Neural crest cell (in vitro differentiated cells): ENCODE results near the gene FGF12. TPM values are rescaled to one million over a fixed set of nuclear protein-coding genes. Genes with fewer than 3 reads are reported as not detected.

Source experiments
- DNase-seq: peaks from one replicate; pipeline ENCODE4 v3.0.0; 2021; ENCODE audit warnings: low read depth, mixed read lengths, low spot score
- H3K27ac Mint-ChIP-seq: one replicate; pipeline ENCODE4 v1.8.0; 2021; ENCODE audit warnings: mild to moderate bottlenecking, mixed read lengths; ENCODE audit not compliant: unreplicated experiment
- H3K27me3 Mint-ChIP-seq: 2 replicates; pipeline ENCODE4 v1.8.0; 2021; ENCODE audit warnings: low read depth, mild to moderate bottlenecking, mixed read lengths
- H3K36me3 Mint-ChIP-seq: 2 replicates; pipeline ENCODE4 v1.8.0; 2021; ENCODE audit warnings: low read depth, mild to moderate bottlenecking, mixed read lengths
- H3K4me1 Mint-ChIP-seq: 2 replicates; pipeline ENCODE4 v1.8.0; 2021; ENCODE audit warnings: mixed read lengths
- H3K4me3 Mint-ChIP-seq: one replicate; pipeline ENCODE4 v1.8.0; 2021; ENCODE audit warnings: mild to moderate bottlenecking, mixed read lengths
- H3K9me3 Mint-ChIP-seq: 2 replicates; pipeline ENCODE4 v1.8.0; 2021; ENCODE audit warnings: mixed read lengths
- CTCF ChIP-seq: fragments of 200-600 bp; sonication (generic); conservative IDR thresholded peaks from 2 replicates; pipeline ENCODE4 v1.5.0; 2021; ENCODE audit warnings: antibody characterized with exemption, mild to moderate bottlenecking
- total RNA-seq: library from RNA; stranded (reverse); gene quantifications from 2 replicates; pipeline ENCODE4 v1.2.1, GENCODE V29; 2021

FGF12 gene
- total RNA-seq, 1 donor from 2014 or later: 4.0 TPM

- TF ChIP-seq CTCF: no peak
- Mint-ChIP-seq H3K4me3 (no peak overlapping the region), H3K4me1 (no peaks in the 10 kb centered on the region), H3K27me3 (no peaks in the 10 kb centered on the region), H3K9me3 (peaks cover 4% of the 10 kb centered on the region), H3K27ac (no peak overlapping the region), H3K36me3 (no peaks in the 10 kb centered on the region)
- no peak for DNase-seq
Observed at GRCh38 chr3:192573240-192573639, 154.1 kb downstream of the FGF12 start.

- Mint-ChIP-seq H3K27ac (no peak overlapping the region), H3K27me3 (no peaks in the 10 kb centered on the region), H3K4me1 (no peaks in the 10 kb centered on the region), H3K9me3 (peaks cover 4% of the 10 kb centered on the region), H3K4me3 (no peak overlapping the region), H3K36me3 (no peaks in the 10 kb centered on the region)
- no peak for DNase-seq
- no peak for TF ChIP-seq CTCF
Observed at GRCh38 chr3:192570821-192571791, 156.2 kb downstream of the FGF12 start.

- no peaks in the 10 kb centered on the region for H3K4me1 Mint-ChIP-seq
- no peak for DNase-seq
- H3K4me3 Mint-ChIP-seq: no peak overlapping the region
- H3K9me3 Mint-ChIP-seq: peaks cover 4% of the 10 kb centered on the region
- H3K27me3 Mint-ChIP-seq: no peaks in the 10 kb centered on the region
- H3K27ac Mint-ChIP-seq: no peak overlapping the region
- TF ChIP-seq CTCF: no peak
- H3K36me3 Mint-ChIP-seq: no peaks in the 10 kb centered on the region
Observed at GRCh38 chr3:192570315-192570714, 157.0 kb downstream of the FGF12 start.

- Mint-ChIP-seq H3K27ac (no peak overlapping the region), H3K4me1 (no peaks in the 10 kb centered on the region), H3K4me3 (no peak overlapping the region), H3K36me3 (no peaks in the 10 kb centered on the region), H3K9me3 (no peaks in the 10 kb centered on the region), H3K27me3 (peaks cover 3% of the 10 kb centered on the region)
- DNase-seq: peak; percentile 71
- peak; percentile 93 for TF ChIP-seq CTCF
Observed at GRCh38 chr3:192566706-192567290, 160.5 kb downstream of the FGF12 start.

- TF ChIP-seq CTCF: no peak
- H3K27ac Mint-ChIP-seq: no peak overlapping the region
- DNase-seq: no peak
Observed at GRCh38 chr3:192564611-192565010, 162.7 kb downstream of the FGF12 start.

More at GRCh38 chr3:192564611-192565010, 162.7 kb downstream of the FGF12 start:
- H3K4me1 Mint-ChIP-seq: no peaks in the 10 kb centered on the region
- H3K27me3 Mint-ChIP-seq: peaks cover 3% of the 10 kb centered on the region
- H3K4me3 Mint-ChIP-seq: no peak overlapping the region
- no peaks in the 10 kb centered on the region for H3K9me3 Mint-ChIP-seq
- H3K36me3 Mint-ChIP-seq: no peaks in the 10 kb centered on the region
